HAP-1 (cell line): ENCODE data around the gene ZNF763.
"Not testable (repeated sequence)": the region's sequence is repeated elsewhere in the genome, so short reads cannot be mapped to it uniquely, and the experiment has no call there.

Experiments used
- DNase-seq, 2 experiments: peaks; one replicate each; pipeline ENCODE4 v3.0.0-alpha.2; 2016 to 2020; ENCODE audit warnings: low spot score in 2 of 2
- H3K27me3 ChIP-seq: fragments of 250-450 bp; sonication (Bioruptor Pico); 2 replicates; pipeline ENCODE4 v1.5.1; 2020; ENCODE audit warnings: low read depth, mild to moderate bottlenecking, moderate library complexity
- H3K36me3 ChIP-seq: fragments of 250-450 bp; sonication (Bioruptor Pico); replicated peaks from 2 replicates; pipeline ENCODE4 v1.5.1; 2020; ENCODE audit warnings: mild to moderate bottlenecking
- H3K4me1 ChIP-seq: fragments of 250-450 bp; sonication (Bioruptor Pico); 2 replicates; pipeline ENCODE4 v1.5.1; 2020; ENCODE audit warnings: mild to moderate bottlenecking
- H3K4me3 ChIP-seq: fragments of 250-450 bp; sonication (Bioruptor Pico); 2 replicates; pipeline ENCODE4 v1.5.1; 2020; ENCODE audit warnings: mild to moderate bottlenecking, moderate library complexity
- H3K9me3 ChIP-seq: fragments of 250-450 bp; sonication (Bioruptor Pico); 2 replicates; pipeline ENCODE4 v1.5.1; 2020; ENCODE audit warnings: mild to moderate bottlenecking, moderate library complexity
- in situ Hi-C: fragments of 300-500 bp; cut with MboI; formaldehyde crosslinking; loops from 3 replicates; pipeline ENCODE4 v1.14.3; 2020; ENCODE audit warnings: low sequenced_read_pairs, inconsistent platforms, mixed read lengths

ZNF763 gene

DNA sequence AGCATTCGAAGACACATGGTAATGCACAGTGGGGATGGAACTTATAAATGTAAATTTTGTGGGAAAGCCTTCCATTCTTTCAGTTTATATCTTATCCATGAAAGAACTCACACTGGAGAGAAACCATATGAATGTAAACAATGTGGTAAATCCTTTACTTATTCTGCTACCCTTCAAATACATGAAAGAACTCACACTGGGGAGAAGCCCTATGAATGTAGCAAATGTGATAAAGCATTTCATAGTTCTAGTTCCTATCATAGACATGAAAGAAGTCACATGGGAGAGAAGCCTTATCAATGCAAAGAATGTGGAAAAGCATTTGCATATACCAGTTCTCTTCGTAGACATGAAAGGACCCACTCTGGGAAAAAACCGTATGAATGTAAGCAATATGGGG lies 16.2 kb upstream of the ZNF763 start:
- no peaks in the 10 kb centered on the region for H3K27me3 ChIP-seq
- peaks cover 38% of the 10 kb centered on the region for H3K36me3 ChIP-seq
- no peak for DNase-seq
- H3K9me3 ChIP-seq: peaks cover 51% of the 10 kb centered on the region
- in situ Hi-C loops: no loop called here
- H3K4me3 ChIP-seq: no peak overlapping the region
- no peaks in the 10 kb centered on the region for H3K4me1 ChIP-seq

DNA sequence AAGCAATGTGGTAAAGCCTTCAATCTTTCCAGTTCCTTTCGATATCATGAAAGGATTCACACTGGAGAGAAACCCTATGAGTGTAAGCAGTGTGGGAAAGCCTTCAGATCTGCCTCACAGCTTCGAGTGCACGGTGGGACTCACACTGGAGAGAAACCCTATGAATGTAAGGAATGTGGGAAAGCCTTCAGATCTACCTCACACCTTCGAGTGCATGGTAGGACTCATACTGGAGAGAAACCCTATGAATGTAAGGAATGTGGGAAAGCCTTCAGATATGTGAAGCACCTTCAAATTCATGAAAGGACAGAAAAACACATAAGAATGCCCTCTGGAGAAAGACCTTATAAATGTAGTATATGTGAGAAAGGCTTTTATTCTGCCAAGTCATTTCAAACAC lies 15.6 kb upstream of the ZNF763 start:
- Histone ChIP-seq H3K4me3 (no peak overlapping the region), H3K4me1 (no peaks in the 10 kb centered on the region), H3K27me3 (no peaks in the 10 kb centered on the region), H3K9me3 (peaks cover 47% of the 10 kb centered on the region), H3K36me3 (peaks cover 37% of the 10 kb centered on the region)
- no peak for DNase-seq
- in situ Hi-C loops: no loop called here

DNA sequence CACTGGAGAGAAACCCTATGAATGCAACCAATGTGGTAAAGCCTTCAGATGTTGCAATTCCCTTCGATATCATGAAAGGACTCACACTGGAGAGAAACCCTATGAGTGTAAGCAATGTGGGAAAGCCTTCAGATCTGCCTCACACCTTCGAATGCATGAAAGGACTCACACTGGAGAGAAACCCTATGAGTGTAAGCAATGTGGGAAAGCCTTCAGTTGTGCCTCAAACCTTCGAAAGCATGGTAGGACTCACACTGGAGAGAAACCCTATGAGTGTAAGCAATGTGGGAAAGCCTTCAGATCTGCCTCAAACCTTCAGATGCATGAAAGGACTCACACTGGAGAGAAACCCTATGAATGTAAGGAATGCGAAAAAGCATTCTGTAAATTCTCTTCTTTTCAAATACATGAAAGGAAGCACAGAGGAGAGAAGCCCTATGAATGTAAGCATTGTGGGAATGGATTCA lies 15.2 kb upstream of the ZNF763 start:
- Histone ChIP-seq H3K36me3 (peaks cover 37% of the 10 kb centered on the region), H3K9me3 (peaks cover 45% of the 10 kb centered on the region)
- H3K4me1 ChIP-seq, H3K27me3 ChIP-seq, H3K4me3 ChIP-seq, in situ Hi-C loops, DNase-seq: not testable (repeated sequence)

- H3K4me3 ChIP-seq: no peak overlapping the region
- peaks cover 37% of the 10 kb centered on the region for H3K36me3 ChIP-seq
- H3K27me3 ChIP-seq: no peaks in the 10 kb centered on the region
- in situ Hi-C loops: no loop called here
- DNase-seq: no peak
- peaks cover 41% of the 10 kb centered on the region for H3K9me3 ChIP-seq
- H3K4me1 ChIP-seq: no peaks in the 10 kb centered on the region
These were observed 14.5 kb upstream of the ZNF763 start for GRCh38 chr19:11950312-11950711.

DNA sequence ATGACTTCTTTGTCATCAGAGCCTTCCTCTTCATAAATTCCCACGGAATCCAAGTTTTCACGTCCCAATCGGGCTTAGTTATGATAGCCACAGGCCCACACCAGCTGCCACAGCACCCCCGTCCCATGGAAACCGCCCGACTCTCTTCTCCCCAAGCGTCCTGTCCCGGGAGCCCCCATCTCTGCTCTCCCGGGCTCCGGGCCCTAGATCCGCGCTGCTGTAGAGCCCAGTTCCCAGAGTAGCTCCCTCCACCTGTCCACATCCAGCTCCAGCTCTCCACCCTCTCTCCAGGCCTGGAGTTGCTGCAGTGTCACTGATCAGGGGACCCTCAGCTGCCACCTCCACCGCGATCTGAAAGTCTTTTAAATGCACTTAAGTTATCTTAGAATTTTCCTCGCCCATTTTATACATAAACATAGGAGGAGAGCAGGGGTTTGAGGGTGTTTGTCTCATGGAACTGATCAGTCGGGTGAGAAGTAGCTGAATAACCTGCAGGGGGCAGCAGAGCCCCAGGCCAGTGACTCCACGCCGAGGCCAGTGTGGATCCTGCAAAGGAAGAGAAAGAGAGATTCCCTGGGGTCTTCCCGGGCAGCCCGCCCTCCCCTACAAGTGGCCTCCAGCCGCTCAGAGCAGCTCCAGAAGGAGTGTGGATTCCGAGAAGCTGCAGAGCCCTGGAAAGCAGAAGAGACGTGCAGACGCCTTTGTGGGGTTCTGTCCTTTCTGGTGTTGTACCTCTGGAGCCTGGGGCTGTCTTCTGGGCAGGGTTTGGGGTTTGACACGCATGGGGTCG lies 1.1 kb upstream of the ZNF763 start:
- H3K36me3 ChIP-seq: no peaks in the 10 kb centered on the region
- in situ Hi-C loops: no loop called here

DNA sequence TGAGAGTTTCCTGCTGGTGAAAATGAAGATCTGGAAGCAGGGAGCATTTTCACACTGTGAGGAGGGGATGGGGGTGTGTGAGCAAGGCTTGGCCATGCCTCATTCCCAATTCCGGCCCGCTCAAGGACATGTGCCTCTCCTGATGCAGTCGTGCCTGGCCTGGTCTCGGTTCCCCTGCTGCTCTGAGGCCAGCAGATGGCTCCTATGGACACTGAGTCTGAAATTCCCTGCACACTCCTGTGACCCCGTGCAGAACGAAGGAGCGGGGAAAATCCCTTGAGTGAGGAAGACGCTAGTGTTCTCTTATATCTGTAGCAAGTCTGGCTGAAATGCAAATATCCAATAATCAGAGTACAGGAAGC lies 363 bp upstream of the ZNF763 start:
- in situ Hi-C loops: no loop called here
- Histone ChIP-seq H3K4me3 (no peak overlapping the region), H3K4me1 (no peaks in the 10 kb centered on the region), H3K36me3 (no peaks in the 10 kb centered on the region), H3K27me3 (no peaks in the 10 kb centered on the region), H3K9me3 (no peaks in the 10 kb centered on the region)
- DNase-seq: no peak

More for the DNA sequence above, 1.1 kb upstream of the ZNF763 start:
- DNase-seq: peak in 1 of 2 experiments; percentile 44
- no peaks in the 10 kb centered on the region for H3K4me1 ChIP-seq
- no peak overlapping the region for H3K4me3 ChIP-seq
- no peaks in the 10 kb centered on the region for H3K9me3 ChIP-seq
- H3K27me3 ChIP-seq: no peaks in the 10 kb centered on the region

DNA sequence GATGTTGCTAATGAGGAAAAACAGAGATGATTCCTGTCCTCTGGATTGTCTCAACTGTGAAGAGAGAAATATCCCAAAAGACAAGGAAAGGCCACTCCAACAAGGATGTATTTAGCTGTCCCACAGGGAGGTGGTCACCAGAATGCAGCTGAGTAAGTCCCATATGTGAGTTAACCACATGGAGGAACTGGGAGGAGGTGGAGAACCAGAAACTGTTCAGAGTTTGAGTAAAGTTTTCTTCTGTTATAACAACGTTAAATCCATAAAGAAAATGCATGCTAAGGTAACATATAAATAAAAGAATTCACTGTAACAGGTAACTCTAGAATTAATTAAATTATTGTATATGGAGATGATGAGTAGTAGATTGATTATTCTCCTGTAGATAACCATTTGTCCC lies 5.3 kb downstream of the ZNF763 start:
- Histone ChIP-seq H3K9me3 (no peaks in the 10 kb centered on the region), H3K27me3 (no peaks in the 10 kb centered on the region), H3K4me3 (no peak overlapping the region), H3K4me1 (no peaks in the 10 kb centered on the region), H3K36me3 (no peaks in the 10 kb centered on the region)
- in situ Hi-C loops: no loop called here
- no peak for DNase-seq

DNA sequence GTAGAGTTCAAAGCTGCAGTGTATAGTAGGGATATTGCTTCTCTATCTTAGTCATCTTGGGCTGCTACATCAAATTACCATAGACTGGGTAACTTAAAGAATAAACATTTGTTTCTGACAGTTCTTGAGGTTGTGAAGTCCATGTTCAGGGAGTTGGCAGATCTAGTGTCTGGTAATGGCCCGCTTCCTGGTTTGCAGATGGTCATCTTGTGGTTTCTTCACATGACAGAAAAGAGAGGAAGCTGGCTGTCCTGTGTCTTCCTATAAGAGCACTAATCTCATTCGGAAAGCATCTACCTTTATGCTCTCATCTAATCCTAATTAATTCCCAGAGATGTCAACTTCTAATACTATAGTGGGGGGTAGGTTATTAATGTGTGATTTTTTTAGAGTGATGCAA lies 6.2 kb downstream of the ZNF763 start:
- no peak for DNase-seq
- no peaks in the 10 kb centered on the region for H3K27me3 ChIP-seq
- H3K9me3 ChIP-seq: no peaks in the 10 kb centered on the region; the same call in 1 of the 2 replicates
- no peaks in the 10 kb centered on the region for H3K4me1 ChIP-seq
- in situ Hi-C loops: no loop called here
- no peaks in the 10 kb centered on the region for H3K36me3 ChIP-seq
- no peak overlapping the region for H3K4me3 ChIP-seq

GRCh38 chr19:11973019-11973810 lies 8.4 kb downstream of the ZNF763 start:
- in situ Hi-C loops: no loop called here
- H3K4me1 ChIP-seq: no peaks in the 10 kb centered on the region
- H3K36me3 ChIP-seq: no peaks in the 10 kb centered on the region
- H3K4me3 ChIP-seq: no peak overlapping the region
- no peaks in the 10 kb centered on the region for H3K27me3 ChIP-seq
- H3K9me3 ChIP-seq: peaks cover 2% of the 10 kb centered on the region; the same call in 1 of the 2 replicates
- no peak for DNase-seq

GRCh38 chr19:11978492-11979100 lies 13.8 kb downstream of the ZNF763 start:
- H3K9me3 ChIP-seq: peaks cover 14% of the 10 kb centered on the region
- H3K4me1 ChIP-seq: no peaks in the 10 kb centered on the region
- H3K27me3 ChIP-seq: no peaks in the 10 kb centered on the region
- H3K36me3 ChIP-seq: no peaks in the 10 kb centered on the region
- no peak overlapping the region for H3K4me3 ChIP-seq
- in situ Hi-C loops: no loop called here
- DNase-seq: no peak

GRCh38 chr19:11979527-11979926 lies 14.7 kb downstream of the ZNF763 start:
- Histone ChIP-seq H3K36me3 (no peaks in the 10 kb centered on the region), H3K4me3 (no peak overlapping the region), H3K4me1 (no peaks in the 10 kb centered on the region), H3K27me3 (no peaks in the 10 kb centered on the region), H3K9me3 (peaks cover 14% of the 10 kb centered on the region)
- in situ Hi-C loops: no loop called here
- DNase-seq: no peak

GRCh38 chr19:11982526-11982925 lies 17.7 kb downstream of the ZNF763 start:
- no peaks in the 10 kb centered on the region for H3K27me3 ChIP-seq
- no peaks in the 10 kb centered on the region for H3K36me3 ChIP-seq
- H3K4me1 ChIP-seq: no peaks in the 10 kb centered on the region
- no peak for DNase-seq
- H3K9me3 ChIP-seq: peaks cover 17% of the 10 kb centered on the region; the same call in 1 of the 2 replicates
- in situ Hi-C loops: no loop called here
- no peak overlapping the region for H3K4me3 ChIP-seq

GRCh38 chr19:11984986-11985385 lies 20.1 kb downstream of the ZNF763 start:
- in situ Hi-C loops: no loop called here
- no peak for DNase-seq

GRCh38 chr19:11986754-11987153 lies 21.9 kb downstream of the ZNF763 start:
- no peaks in the 10 kb centered on the region for H3K4me1 ChIP-seq
- in situ Hi-C loops: no loop called here
- H3K4me3 ChIP-seq: no peak overlapping the region
- H3K36me3 ChIP-seq: no peaks in the 10 kb centered on the region
- DNase-seq: no peak
- no peaks in the 10 kb centered on the region for H3K27me3 ChIP-seq
- H3K9me3 ChIP-seq: peaks cover 3% of the 10 kb centered on the region; the same call in 1 of the 2 replicates

More at GRCh38 chr19:11984986-11985385, 20.1 kb downstream of the ZNF763 start:
- no peaks in the 10 kb centered on the region for H3K4me1 ChIP-seq
- no peak overlapping the region for H3K4me3 ChIP-seq
- no peaks in the 10 kb centered on the region for H3K36me3 ChIP-seq
- no peaks in the 10 kb centered on the region for H3K27me3 ChIP-seq
- H3K9me3 ChIP-seq: peaks cover 3% of the 10 kb centered on the region; the same call in 1 of the 2 replicates
